ENCODE results near the gene ARHGAP5.
"Not testable (repeated sequence)": the region's sequence is repeated elsewhere in the genome, so short reads cannot be mapped to it uniquely, and the experiment has no call there.

ARHGAP5 gene

GRCh38 chr14:32128703-32129102 lies 51.6 kb downstream of the ARHGAP5 start:
- H3K9me3 Mint-ChIP-seq, result peaks cover 94% of the 10 kb centered on the region
- no peaks in the 10 kb centered on the region for H3K4me1 Mint-ChIP-seq
- no peak overlapping the region for H3K4me3 Mint-ChIP-seq

GRCh38 chr14:32129124-32129523 lies 52.0 kb downstream of the ARHGAP5 start:
- DNase-seq, result no peak
- no peaks in the 10 kb centered on the region for H3K4me1 Mint-ChIP-seq
- peaks cover 97% of the 10 kb centered on the region for H3K36me3 Mint-ChIP-seq (ENCODE audit: low read depth)
- H3K4me3 Mint-ChIP-seq, result no peak overlapping the region
- TF ChIP-seq, protein P1, sequence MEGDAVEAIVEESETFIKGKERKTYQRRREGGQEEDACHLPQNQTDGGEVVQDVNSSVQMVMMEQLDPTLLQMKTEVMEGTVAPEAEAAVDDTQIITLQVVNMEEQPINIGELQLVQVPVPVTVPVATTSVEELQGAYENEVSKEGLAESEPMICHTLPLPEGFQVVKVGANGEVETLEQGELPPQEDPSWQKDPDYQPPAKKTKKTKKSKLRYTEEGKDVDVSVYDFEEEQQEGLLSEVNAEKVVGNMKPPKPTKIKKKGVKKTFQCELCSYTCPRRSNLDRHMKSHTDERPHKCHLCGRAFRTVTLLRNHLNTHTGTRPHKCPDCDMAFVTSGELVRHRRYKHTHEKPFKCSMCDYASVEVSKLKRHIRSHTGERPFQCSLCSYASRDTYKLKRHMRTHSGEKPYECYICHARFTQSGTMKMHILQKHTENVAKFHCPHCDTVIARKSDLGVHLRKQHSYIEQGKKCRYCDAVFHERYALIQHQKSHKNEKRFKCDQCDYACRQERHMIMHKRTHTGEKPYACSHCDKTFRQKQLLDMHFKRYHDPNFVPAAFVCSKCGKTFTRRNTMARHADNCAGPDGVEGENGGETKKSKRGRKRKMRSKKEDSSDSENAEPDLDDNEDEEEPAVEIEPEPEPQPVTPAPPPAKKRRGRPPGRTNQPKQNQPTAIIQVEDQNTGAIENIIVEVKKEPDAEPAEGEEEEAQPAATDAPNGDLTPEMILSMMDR (IDR thresholded peaks at IDR 0.05), result no peak
- H3K9me3 Mint-ChIP-seq, result peaks cover 94% of the 10 kb centered on the region
- no peak overlapping the region for H3K27ac Mint-ChIP-seq
- peaks cover 4% of the 10 kb centered on the region for H3K27me3 Mint-ChIP-seq (ENCODE audit: low read depth, poor library complexity)

More at GRCh38 chr14:32128703-32129102, 51.6 kb downstream of the ARHGAP5 start:
- TF ChIP-seq, protein P1 (IDR thresholded peaks at IDR 0.05), result no peak
- Mint-ChIP-seq H3K36me3 (ENCODE audit: low read depth) (peaks cover 97% of the 10 kb centered on the region), H3K27me3 (ENCODE audit: low read depth, poor library complexity) (peaks cover 4% of the 10 kb centered on the region), H3K27ac (no peak overlapping the region)
- no peak for DNase-seq

- H3K4me3 Mint-ChIP-seq; DNase-seq; H3K27me3 Mint-ChIP-seq (ENCODE audit: low read depth, poor library complexity); H3K27ac Mint-ChIP-seq; H3K4me1 Mint-ChIP-seq: not testable (repeated sequence)
- H3K36me3 Mint-ChIP-seq (ENCODE audit: low read depth), result peaks cover 97% of the 10 kb centered on the region
- H3K9me3 Mint-ChIP-seq, result peaks cover 93% of the 10 kb centered on the region
These were observed 54.6 kb downstream of the ARHGAP5 start for GRCh38 chr14:32131689-32132088.

- Mint-ChIP-seq H3K27ac (no peak overlapping the region), H3K4me1 (no peaks in the 10 kb centered on the region), H3K9me3 (peaks cover 98% of the 10 kb centered on the region), H3K4me3 (no peak overlapping the region), H3K36me3 (ENCODE audit: low read depth) (peaks cover 100% of the 10 kb centered on the region), H3K27me3 (ENCODE audit: low read depth, poor library complexity) (peaks cover 4% of the 10 kb centered on the region)
- TF ChIP-seq, protein P1 (IDR thresholded peaks at IDR 0.05), result no peak
- DNase-seq, result no peak
These were observed 57.5 kb downstream of the ARHGAP5 start for GRCh38 chr14:32134448-32135097.

DNA sequence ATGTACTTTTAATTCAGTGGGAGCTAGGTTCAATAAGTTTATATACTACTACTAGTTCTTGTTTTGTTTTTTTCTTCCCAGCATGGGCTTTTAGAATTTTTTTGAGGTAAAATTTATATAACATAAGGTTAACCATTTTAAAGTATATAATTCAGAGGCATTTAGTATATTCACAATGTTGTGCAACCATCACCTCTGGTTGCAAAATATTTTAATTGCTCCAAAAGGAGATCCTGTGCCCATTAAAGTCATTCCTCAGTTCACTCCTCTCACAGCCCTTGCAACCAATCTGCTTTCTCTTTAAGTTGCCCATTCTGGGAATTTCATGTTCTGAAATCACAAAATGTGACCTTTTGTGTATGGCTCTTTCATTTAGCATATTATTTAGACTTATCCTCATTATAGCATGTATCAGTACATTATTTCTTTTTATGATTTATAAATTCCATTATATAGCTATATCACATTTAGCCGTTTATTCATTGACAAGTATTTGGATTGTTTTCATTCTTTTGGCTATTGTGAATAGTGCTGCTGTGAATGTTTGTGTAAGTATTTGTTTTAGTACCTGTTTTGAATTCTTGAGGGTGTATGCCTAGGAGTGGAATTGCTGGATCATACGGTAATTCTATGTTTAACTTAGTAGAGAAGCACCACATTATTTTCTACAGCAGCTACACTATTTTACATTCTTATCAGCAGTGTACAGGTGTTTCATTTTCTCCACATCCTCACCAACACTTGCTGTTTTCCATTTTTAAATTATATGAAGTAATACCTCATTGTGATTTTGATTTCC lies 59.1 kb downstream of the ARHGAP5 start:
- peaks cover 3% of the 10 kb centered on the region for H3K27me3 Mint-ChIP-seq (ENCODE audit: low read depth, poor library complexity)
- H3K9me3 Mint-ChIP-seq, result peaks cover 97% of the 10 kb centered on the region
- DNase-seq, result no peak
- peaks cover 100% of the 10 kb centered on the region for H3K36me3 Mint-ChIP-seq (ENCODE audit: low read depth)
- H3K27ac Mint-ChIP-seq, result no peak overlapping the region
- TF ChIP-seq, protein P1 (IDR thresholded peaks at IDR 0.05), result no peak
- H3K4me3 Mint-ChIP-seq, result no peak overlapping the region
- no peaks in the 10 kb centered on the region for H3K4me1 Mint-ChIP-seq

DNA sequence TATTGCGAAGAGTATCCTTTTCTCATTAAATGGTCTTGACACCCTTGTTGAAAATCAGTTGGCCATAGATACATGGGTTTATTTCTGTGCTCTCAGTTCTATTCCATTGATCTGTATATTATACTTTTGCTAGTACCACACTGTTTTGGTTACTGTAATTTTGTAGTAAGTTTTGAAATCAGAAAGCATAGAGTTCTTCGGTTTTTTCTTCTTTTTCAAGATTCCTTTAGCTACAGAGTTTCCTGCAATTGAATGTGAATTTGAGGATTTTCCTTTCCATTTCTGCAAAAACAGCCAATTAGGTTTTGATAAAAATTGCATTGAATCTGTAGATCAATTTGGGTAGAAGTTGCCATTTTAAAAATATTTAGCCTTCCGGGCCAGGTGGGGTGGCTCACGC lies 60.2 kb downstream of the ARHGAP5 start:
- peaks cover 97% of the 10 kb centered on the region for H3K9me3 Mint-ChIP-seq
- H3K4me1 Mint-ChIP-seq, result no peaks in the 10 kb centered on the region
- H3K27ac Mint-ChIP-seq, result no peak overlapping the region
- peaks cover 100% of the 10 kb centered on the region for H3K36me3 Mint-ChIP-seq (ENCODE audit: low read depth)
- no peak for DNase-seq
- H3K27me3 Mint-ChIP-seq (ENCODE audit: low read depth, poor library complexity), result peaks cover 1% of the 10 kb centered on the region
- no peak overlapping the region for H3K4me3 Mint-ChIP-seq
- TF ChIP-seq, protein P1 (IDR thresholded peaks at IDR 0.05), result no peak
